DMS53 treated with DMSO at 0.1 percent for 48 hours (cell line): Measurements from ENCODE around the gene SRSF3.
A peak's percentile ranks its signal among the peaks of the same experiment; 100 is the strongest.
"Not testable (repeated sequence)": the region's sequence is repeated elsewhere in the genome, so short reads cannot be mapped to it uniquely, and the experiment has no call there.

Source experiments
- DNase-seq: peaks from one replicate; lab custom pipeline; 2025; ENCODE audit not compliant: unreplicated experiment; lab: John Stamatoyannopoulos, UW

The SRSF3 gene

GRCh38 chr6:36594029-36594815 lies at the start of gene SRSF3:
Gene SRSF3, plus strand, starts transcription at chr6:36594362. Its CDS starts 2,401 bp downstream, at chr6:36596763.
- DNase-seq: peak; percentile 90

GRCh38 chr6:36545767-36546307 lies 48.3 kb upstream of the SRSF3 start:
- DNase-seq: no peak

GRCh38 chr6:36546308-36546919 lies 47.7 kb upstream of the SRSF3 start:
- DNase-seq: no peak

GRCh38 chr6:36546920-36547645 lies 47.1 kb upstream of the SRSF3 start, which contains the start of gene STK38:
Gene STK38, minus strand, starts transcription at chr6:36547479. Its CDS starts 7,277 bp downstream, at chr6:36540202.
- DNase-seq: peak; percentile 40

- DNase-seq: no peak
Observed at GRCh38 chr6:36547646-36548400, 46.3 kb upstream of the SRSF3 start.

- no peak for DNase-seq
Observed at GRCh38 chr6:36548401-36548743, 45.8 kb upstream of the SRSF3 start.

- DNase-seq: no peak
Observed at GRCh38 chr6:36550473-36551000, 43.6 kb upstream of the SRSF3 start.

- DNase-seq: no peak
Observed at GRCh38 chr6:36555750-36556252, 38.4 kb upstream of the SRSF3 start.

GRCh38 chr6:36556281-36556680 lies 37.9 kb upstream of the SRSF3 start:
- no peak for DNase-seq

- DNase-seq: no peak
Observed at GRCh38 chr6:36559011-36559793, 35.0 kb upstream of the SRSF3 start.

GRCh38 chr6:36560822-36561221 lies 33.3 kb upstream of the SRSF3 start:
- no peak for DNase-seq

- no peak for DNase-seq
Observed at GRCh38 chr6:36563237-36563927, 30.8 kb upstream of the SRSF3 start.

- DNase-seq: no peak
Observed at GRCh38 chr6:36563928-36564284, 30.3 kb upstream of the SRSF3 start.

- no peak for DNase-seq
Observed at GRCh38 chr6:36566418-36566905, 27.7 kb upstream of the SRSF3 start.

- no peak for DNase-seq
Observed at GRCh38 chr6:36570264-36570663, 23.9 kb upstream of the SRSF3 start.

GRCh38 chr6:36571122-36572043 lies 22.8 kb upstream of the SRSF3 start:
- DNase-seq: no peak

- DNase-seq: not testable (repeated sequence)
Observed at GRCh38 chr6:36572353-36573311, 21.5 kb upstream of the SRSF3 start.
